GM12873 (cell line): ENCODE results near the gene CYP27B1.

Experiments
- CTCF ChIP-seq: IDR thresholded peaks from 2 replicates; pipeline ENCODE4 v1.5.1; 2012; ENCODE audit warnings: low read depth, mild to moderate bottlenecking, moderate library complexity, low read length, control low read depth; ENCODE audit not compliant: insufficient read depth; ENCODE audit errors: missing control alignments

Gene CYP27B1

GRCh38 chr12:57713209-57713608 is 53.7 kb downstream of the CYP27B1 start:
- TF ChIP-seq CTCF = no peak

DNA sequence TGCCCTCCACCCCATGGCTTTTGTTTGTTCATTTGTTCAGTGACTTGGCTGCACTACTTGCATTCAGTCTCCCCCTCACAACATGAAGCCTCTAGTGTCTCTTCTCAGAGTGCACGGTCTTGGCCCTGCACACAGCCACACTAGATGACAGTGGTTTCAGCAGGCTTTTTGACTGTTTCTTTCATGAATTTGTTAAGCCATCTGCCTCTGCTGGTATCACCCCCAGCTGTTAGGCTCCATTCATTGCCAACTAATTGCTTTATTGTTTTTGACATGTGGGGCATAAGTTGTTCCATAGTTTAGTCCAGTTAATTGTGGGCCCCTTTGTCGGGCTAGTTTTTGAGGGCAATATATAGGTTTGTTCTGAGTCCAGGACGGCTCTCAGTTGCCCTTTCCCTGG is 54.2 kb downstream of the CYP27B1 start:
- no peak for TF ChIP-seq CTCF
